ENCODE results near the gene GGT6.

The GGT6 gene

GRCh38 chr17:4551796-4552525 is 8.4 kb downstream of the GGT6 start:
- TF ChIP-seq CTCF (IDR thresholded peaks at IDR 0.05; ENCODE audit: insufficient read depth, low read depth, low read length, missing control alignments): no peak
- H3K4me3 ChIP-seq (ENCODE audit: low read length): no peak overlapping the region
- no peak for DNase-seq (ENCODE audit: low read depth)

DNA sequence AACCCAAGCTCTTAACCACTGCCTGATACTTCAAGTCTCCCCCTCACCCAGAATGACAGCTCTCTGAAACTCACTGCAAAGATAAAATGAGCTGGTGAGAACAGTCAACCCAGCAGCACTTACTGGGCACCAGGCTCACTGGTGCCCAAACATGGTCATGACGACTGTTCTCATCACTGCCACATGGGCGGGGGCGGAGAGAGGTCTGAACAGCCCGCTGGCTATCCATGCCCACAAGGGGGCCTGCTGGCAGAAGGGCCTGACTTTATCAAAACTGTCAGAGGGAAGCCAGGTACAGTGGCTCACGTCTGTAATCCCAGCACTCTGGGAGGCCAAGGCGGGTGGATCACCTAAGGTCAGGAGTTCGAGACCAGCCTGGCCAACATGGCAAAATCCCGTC is 9.2 kb downstream of the GGT6 start:
- no peak overlapping the region for H3K4me3 ChIP-seq (ENCODE audit: low read length)
- TF ChIP-seq CTCF (IDR thresholded peaks at IDR 0.05; ENCODE audit: insufficient read depth, low read depth, low read length, missing control alignments): no peak
- DNase-seq (ENCODE audit: low read depth): no peak

DNA sequence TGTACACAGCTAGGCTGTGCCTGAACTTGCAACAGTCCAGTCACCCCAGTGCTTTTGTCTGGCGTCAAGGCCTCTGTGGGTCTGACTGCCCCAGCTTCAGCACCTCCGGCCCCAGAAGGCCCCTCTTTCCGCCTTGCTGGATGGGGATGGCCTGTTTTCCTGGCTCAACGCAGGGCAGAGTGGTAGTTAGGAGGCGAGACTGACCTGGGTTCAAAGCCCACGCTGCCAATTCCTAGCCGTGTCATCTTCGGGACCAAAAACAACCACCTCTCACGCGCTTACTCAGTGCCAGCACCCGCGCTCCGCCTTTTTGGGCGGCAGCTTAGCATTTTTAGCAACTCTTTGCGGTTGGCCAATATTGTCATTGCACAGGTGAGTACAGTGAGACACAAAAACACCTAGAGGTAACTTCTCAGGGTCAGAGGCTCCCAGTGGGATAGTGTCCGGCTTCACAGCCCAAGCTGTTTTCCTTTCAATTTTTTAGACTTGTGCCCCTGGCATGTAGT is 9.8 kb downstream of the GGT6 start:
- DNase-seq (ENCODE audit: low read depth): no peak
- TF ChIP-seq CTCF (IDR thresholded peaks at IDR 0.05; ENCODE audit: insufficient read depth, low read depth, low read length, missing control alignments): no peak
- H3K4me3 ChIP-seq (ENCODE audit: low read length): no peak overlapping the region

DNA sequence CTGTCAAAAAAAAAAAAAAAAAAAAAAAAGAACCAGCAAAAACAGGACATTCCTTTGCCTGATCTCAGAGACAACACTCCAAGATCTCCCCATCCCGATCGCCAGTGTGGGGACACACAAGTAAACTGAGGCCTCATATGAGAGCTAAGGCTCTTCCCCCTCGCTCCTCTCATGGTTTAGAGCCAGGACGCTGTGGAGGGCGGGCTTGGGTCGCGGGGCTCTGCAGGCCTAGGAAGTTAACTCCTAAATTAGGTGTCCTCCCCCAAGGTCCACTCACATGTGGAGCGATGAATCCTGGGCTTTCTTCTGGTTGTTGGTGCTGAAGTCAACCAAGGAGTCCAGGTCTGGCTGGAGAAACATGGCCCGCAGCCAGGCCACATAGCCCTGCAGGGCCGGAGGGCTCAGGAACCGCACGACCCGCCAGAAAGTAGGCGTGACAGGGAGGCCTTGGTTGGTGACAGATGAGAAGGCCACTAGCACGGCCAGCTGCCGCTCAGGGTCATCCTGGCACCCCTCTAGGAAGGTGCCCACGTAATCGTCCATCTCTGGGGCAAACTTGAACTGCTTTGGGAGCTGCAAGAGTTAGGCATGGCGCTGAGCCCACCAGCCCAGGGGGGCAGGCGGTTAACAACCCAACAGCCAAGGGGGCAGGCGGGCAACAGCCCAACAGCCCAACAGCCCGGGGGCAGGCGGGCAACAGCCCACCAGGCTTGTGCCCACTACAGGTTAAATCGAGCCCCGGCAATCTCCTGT is 10.4 kb downstream of the GGT6 start:
- no peak for TF ChIP-seq CTCF (IDR thresholded peaks at IDR 0.05; ENCODE audit: insufficient read depth, low read depth, low read length, missing control alignments)
- DNase-seq (ENCODE audit: low read depth): no peak
- no peak overlapping the region for H3K4me3 ChIP-seq (ENCODE audit: low read length)

- H3K4me3 ChIP-seq (ENCODE audit: low read length): no peak overlapping the region
- TF ChIP-seq CTCF (IDR thresholded peaks at IDR 0.05; ENCODE audit: insufficient read depth, low read depth, low read length, missing control alignments): no peak
- peak; percentile 31 for DNase-seq (ENCODE audit: low read depth)
Measured at GRCh38 chr17:4548721-4549531, 11.5 kb downstream of the GGT6 start.

DNA sequence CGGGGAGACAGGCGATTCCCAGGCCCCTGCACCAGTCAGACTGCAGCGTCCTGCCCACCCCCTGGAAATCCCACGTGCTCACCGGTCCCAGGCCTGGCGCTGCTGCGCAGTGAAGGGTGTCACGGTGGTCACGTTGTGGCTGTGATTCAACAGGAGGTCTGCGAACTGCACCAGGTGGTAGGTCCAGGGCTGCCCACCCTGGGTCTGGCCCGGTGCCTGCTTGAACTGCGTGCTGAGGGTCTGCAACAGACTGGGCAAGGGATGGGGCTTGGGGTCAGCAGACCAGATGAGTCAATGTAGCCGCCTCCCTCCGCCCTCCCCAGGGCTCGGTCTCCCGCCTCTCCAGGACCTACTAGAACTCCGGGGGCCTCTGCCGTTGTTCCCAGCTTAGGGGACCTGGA is 12.3 kb downstream of the GGT6 start:
- no peak overlapping the region for H3K4me3 ChIP-seq (ENCODE audit: low read length)
- TF ChIP-seq CTCF (IDR thresholded peaks at IDR 0.05; ENCODE audit: insufficient read depth, low read depth, low read length, missing control alignments): no peak
- no peak for DNase-seq (ENCODE audit: low read depth)

Measured in epithelial cell of esophagus (primary cell).